Loucy (cell line): Measurements from ENCODE around the gene CLDN6.

Experiments
- CTCF ChIP-seq: fragments of 200-600 bp; sonication (generic); conservative IDR thresholded peaks from 2 replicates; pipeline ENCODE4 v1.5.1; 2014; ENCODE audit warnings: mild to moderate bottlenecking, antibody characterized with exemption, low read length
- EZH2phosphoT487 ChIP-seq: fragments of 200-600 bp; IDR thresholded peaks from 2 replicates; pipeline ENCODE4 v1.6.1; 2018; ENCODE audit warnings: antibody characterized with exemption, mild to moderate bottlenecking, moderate library complexity, borderline replicate concordance

GRCh38 chr16:3047387-3047720 is 29.4 kb upstream of the CLDN6 start:
- TF ChIP-seq CTCF (no peak), EZH2phosphoT487 (no peak)
